NCI-H510A treated with DMSO at 0.1 percent for 48 hours (cell line): Measurements from ENCODE around the gene LHPP.

Source experiments
- DNase-seq: peaks from one replicate; lab custom pipeline; 2025; lab: John Stamatoyannopoulos, UW

Gene LHPP

GRCh38 chr10:124644771-124645415 is 183.3 kb downstream of the LHPP start:
- DNase-seq = no peak

- no peak for DNase-seq
Observed at GRCh38 chr10:124645467-124646095, 184.0 kb downstream of the LHPP start.

DNA sequence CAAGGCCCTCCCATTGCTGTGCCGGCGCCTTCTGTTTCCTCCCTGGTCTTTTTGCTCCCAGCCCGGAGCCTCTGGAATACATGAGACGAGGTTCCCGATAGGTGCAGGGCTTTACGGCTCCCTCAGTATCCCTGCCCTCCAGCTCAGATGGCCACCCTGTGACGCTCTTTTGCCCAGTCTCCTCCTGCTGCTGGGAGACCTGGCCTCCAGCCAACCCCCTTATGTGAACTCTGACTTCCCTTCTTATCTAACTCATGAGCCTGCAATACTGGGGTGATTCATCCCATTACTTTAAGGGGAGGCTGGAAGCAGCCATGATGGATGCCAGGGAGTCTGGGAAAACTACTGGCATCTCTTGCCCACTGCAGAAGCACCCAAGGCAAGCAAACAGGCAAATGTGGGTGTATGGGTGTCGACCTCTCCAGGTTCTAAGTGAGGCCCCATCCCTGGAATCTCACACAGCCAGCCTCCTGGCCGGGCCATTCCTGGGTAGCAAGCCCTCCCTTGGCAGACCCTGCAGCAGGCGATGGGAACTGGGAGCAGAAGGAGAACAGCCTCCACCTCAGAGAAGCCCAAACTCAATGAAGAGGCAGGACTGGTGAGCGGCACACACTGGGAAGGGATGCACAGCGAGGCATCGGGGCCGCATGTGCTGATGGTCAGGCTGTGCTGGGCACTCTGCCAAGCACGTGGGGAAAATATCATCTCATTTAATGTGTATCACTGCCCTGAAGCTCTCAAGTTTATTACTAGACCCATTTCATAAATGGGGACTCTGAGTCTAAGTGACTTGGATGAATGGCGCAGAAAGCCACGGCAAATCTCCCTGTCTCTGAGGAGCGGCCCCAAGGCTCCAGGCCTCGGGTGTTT is 185.1 kb downstream of the LHPP start:
- DNase-seq = no peak

DNA sequence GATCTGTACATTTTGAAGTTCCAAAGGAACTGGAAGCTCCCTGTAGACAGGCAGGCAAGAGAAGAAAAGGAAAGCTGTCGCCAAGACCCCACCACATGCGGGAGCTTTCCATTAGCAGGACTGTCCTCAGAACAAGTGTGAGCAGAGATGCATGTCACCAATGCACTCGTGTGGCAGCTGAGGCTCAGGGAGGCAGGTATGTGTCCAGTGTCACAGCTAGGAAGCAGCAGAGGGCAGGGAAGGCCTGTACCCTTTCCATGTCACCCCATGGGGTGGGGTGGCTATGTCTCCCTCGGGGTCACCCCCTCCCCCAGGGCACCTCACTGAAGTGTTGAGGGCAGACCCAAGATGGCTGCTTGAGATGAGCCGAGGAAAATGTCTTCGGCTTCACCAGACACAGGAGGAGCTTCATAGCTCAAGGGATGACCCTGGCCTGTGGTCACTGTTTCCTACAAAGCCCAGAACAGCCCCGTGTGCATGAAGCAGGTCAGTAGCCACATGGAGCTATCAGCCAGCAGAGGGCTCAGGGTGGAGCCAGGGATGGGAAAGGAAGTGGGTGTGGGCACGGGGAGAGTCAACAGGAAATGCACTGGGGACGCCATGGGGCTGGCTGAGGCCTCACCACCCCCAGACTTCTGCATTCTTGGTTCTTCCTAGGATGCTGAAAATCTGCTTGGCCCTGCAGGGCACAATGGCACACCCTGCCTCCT is 186.0 kb downstream of the LHPP start:
- DNase-seq = peak; percentile 35

DNA sequence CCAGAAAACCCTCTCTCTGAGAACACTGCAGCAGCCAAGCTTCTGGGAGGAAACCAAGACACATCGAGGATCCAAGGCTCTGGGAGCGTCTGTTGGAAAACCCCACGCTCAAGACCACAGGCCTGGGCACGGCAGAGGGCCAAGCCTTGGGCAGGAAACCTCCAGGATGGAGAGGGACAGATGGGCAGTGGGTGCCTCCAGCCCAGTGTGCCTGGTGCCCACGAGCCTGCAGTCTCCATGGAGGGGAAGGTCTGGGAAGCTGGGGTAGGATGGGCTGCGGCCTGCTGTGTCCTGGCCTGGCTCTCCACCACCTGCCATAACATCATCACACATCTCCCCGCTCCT is 186.5 kb downstream of the LHPP start:
- DNase-seq = no peak

- peak; percentile 96 for DNase-seq
Observed at GRCh38 chr10:124648738-124649137, 187.1 kb downstream of the LHPP start.

GRCh38 chr10:124649214-124649613 is 187.6 kb downstream of the LHPP start:
- peak; percentile 64 for DNase-seq

DNA sequence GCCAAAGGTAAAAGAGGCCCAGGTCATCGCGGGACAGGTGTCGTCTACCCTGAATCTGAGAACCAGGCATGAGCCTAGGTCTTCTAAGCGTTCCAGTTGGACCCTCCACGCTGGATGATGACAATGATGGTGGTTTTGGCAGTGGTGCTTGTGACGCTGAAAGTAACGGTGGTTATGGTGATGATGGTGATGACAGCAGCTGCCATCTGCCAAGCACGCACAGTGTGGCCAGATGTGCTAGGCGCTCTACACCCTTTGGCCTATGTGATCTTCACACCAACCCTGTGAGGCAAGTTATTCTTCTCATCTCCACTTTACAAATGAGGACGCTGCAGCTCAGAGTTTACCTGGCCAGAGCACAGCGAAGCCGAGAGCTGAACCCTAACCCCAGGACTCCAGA is 188.6 kb downstream of the LHPP start:
- no peak for DNase-seq

- DNase-seq = no peak
Observed at GRCh38 chr10:124650820-124651401, 189.3 kb downstream of the LHPP start.

DNA sequence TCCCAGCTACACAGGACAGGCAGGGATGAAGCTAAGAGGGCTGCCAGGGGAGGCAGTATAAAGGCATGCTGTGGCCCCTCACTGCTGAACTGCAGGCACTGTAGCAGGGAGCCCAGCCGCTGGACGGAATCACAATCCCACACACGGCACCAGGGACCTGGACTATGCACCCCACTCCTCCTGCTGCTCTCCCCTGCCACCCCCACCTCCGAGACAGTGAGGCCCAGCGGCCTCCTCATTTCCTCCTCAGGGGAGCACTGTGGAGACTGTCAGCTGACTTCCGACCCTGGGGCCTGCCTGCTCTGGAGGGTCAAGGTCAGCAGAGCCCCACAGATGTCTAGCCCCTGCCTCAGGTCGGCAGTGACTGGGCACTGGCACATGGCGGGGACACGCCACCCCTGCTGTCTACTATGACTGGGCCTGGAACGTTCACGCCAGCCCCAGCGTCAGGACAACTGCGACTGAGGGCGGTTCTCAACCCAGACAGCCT is 189.8 kb downstream of the LHPP start:
- DNase-seq = no peak

GRCh38 chr10:124652200-124652599 is 190.6 kb downstream of the LHPP start:
- no peak for DNase-seq

GRCh38 chr10:124652701-124653100 is 191.1 kb downstream of the LHPP start:
- DNase-seq = no peak

- DNase-seq = no peak
Observed at GRCh38 chr10:124653311-124653710, 191.7 kb downstream of the LHPP start.

DNA sequence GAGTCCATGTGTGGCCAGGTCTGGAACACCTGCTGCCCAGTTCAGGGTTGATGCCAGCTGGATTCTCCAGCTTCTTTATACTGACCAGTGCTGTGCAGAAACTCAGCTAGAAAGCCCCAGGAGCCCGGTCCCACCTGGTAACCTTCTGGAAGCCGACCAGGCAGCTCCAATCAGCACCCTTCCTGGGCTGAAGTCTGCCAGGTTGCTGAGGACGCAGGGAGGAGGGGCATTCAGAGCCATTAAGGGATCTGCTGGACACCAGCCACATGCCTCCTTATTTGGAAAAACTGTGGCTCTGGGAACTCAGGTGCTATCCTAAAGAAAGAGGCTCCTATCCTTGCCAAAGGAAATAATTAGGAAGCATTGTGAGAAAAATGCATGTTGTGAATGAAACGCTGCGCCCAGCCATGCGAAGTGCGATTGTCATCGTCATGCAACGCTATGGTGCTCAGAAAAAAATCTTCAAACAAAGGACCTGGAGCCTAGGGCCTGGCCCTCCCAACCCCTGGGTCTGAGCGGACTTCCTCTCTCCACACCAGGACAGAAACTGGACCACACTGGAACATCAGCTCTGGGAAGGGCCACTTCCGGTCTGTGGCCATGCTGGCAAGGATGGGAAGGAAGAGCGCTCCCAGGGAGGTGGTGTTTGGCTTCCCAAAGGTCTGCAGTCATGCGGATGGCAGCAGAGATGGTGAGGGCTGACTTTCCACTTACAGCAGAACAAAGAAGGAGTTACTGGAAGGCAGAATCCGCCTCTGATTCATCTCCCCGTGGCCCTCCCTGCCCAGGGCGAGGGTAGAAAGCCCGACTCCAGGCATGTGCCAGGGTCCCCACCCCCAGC is 192.4 kb downstream of the LHPP start:
- DNase-seq = no peak

GRCh38 chr10:124654686-124655085 is 193.1 kb downstream of the LHPP start:
- DNase-seq = no peak

- DNase-seq = no peak
Observed at GRCh38 chr10:124655191-124656112, 193.8 kb downstream of the LHPP start.

DNA sequence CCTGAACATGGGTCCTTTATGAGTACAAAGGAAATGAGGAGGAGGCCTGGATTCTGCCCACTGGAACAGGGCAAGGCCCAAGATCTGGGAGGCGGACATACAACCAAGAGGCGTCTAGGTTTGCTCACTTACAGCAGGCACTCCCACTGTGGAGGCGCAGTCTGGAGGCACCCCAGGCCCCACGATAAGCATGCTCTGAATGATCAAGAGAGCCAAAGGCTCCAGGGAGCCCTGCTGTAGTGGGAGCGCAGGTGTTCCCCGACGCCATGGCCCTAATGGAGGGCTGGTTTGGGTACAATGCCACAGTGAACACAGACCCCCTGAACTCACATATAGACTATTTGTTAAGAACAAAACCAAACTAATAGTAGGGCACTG is 194.5 kb downstream of the LHPP start:
- DNase-seq = no peak

DNA sequence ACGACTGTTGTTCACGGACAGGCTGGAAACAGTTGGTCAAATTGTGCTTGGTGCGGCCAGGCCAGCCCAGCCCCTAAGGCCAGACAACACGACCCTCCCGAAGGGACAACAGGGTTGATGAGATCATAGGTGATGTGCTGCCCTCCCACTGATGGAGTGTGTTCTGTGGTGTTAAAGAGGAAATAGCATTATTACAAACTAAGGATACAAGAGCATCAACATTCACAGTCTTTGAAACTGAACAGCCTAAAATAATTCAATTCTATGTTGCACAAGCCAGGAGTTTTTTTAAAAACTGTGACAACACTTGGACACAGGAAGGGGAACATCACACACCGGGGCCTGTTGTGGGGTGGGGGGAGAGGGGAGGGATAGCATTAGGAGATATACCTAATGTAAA is 194.9 kb downstream of the LHPP start:
- no peak for DNase-seq

DNA sequence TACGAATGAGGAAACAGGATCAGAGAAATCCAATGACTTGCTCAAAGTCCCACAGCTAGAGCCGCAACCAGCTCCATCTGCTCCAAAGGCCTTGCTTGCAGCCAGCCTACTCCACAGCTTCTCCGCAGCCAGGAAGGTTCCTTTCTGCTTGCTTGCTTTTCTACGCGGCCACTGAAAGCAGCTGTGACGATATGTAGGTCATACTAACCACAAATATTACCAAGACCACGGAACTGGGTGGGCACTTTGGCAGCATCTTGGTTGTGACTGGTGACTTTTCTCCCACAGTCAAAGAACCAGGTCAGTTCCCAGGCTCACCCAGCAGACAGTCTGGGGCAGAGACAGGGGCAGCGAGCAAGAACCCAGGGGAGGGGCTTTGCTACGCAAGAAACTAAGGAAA is 196.2 kb downstream of the LHPP start:
- DNase-seq = no peak
